Right lobe of liver (tissue), 4 donors: ENCODE data around the gene SERPING1.

Source experiments
- POLR2A ChIP-seq: fragments of 450-650 bp; IDR thresholded peaks from one replicate; pipeline ENCODE4 v1.6.1; 2017; ENCODE audit warnings: antibody characterized with exemption, mild to moderate bottlenecking
- TF ChIP-seq, protein P1 (sequence below), 4 donors: fragments of 200-600 bp in 3 of 4; fragments of 450-650 bp in 1 of 4; IDR thresholded peaks; one replicate each; pipeline versions ENCODE4 v1.5.1 to v1.8.0; 2016 to 2022; ENCODE audit warnings: antibody characterized with exemption in 4 of 4, mild to moderate bottlenecking in 2 of 4
- donor health status: DM: no; HTN: no; CAD: no.
- donor health status: DM: no; HTN: no; CAD: no.
- donor health status: DM: no; HTN: yes; CAD: no.

DNA sequence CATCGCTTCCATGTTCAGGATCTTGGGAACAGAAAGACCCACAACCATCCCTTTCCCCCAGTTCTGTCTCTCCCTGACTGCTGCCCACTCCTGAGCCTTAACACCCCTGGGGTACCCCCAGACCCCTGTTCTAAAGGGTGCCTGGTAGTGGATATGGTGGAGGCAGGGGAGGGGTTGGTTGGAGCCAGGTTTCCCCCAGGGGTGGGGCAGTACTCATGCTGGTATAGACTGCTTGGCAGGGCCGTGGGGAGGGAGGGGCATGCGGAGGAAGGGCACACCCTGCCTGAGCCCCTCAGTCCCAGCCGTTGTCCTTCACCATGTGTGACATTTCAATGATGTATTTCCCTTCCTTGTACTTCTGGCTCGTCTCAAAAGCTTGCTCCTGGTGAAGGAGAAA lies 48.2 kb downstream of the SERPING1 start:
- TF ChIP-seq, protein P1, sequence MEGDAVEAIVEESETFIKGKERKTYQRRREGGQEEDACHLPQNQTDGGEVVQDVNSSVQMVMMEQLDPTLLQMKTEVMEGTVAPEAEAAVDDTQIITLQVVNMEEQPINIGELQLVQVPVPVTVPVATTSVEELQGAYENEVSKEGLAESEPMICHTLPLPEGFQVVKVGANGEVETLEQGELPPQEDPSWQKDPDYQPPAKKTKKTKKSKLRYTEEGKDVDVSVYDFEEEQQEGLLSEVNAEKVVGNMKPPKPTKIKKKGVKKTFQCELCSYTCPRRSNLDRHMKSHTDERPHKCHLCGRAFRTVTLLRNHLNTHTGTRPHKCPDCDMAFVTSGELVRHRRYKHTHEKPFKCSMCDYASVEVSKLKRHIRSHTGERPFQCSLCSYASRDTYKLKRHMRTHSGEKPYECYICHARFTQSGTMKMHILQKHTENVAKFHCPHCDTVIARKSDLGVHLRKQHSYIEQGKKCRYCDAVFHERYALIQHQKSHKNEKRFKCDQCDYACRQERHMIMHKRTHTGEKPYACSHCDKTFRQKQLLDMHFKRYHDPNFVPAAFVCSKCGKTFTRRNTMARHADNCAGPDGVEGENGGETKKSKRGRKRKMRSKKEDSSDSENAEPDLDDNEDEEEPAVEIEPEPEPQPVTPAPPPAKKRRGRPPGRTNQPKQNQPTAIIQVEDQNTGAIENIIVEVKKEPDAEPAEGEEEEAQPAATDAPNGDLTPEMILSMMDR (IDR thresholded peaks at IDR 0.05): no peak
- TF ChIP-seq POLR2A: no peak
